Amniotic stem cell (primary cell): ENCODE measurements around the gene IKZF3.
"Not testable (repeated sequence)": the region's sequence is repeated elsewhere in the genome, so short reads cannot be mapped to it uniquely, and the experiment has no call there.

ENCODE experiments used
- DNase-seq: peaks from one replicate; lab custom pipeline; 2025; lab: John Stamatoyannopoulos, UW

The IKZF3 gene

DNA sequence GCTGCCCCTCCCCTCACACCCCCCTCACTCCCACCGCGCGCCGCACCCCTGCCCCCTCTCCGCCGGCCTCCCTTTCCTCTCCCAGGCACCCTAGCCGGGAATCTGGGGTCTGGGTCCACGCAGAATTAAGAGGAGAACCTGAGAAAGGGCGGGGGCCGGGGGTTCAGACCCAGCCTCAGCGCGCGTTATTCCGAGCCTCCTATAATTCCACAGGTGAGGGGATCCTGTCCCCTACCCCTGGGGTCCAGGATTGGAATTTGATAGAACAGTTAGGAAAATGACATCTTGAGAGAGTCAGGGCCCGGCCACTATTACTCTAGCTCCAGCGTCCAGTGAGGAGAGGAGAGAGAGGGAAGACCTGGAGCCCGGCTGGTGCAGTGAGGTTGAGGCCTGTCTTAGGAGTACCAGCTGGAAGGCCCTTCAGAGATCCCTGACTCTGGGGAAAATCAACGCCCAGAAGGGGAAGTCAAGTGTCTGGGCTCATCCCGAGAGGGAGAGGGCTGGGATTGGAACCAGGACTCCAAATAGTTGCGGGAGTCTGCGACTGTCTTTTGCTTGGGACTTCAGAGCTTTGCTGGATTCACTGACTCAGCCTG lies 109.1 kb downstream of the IKZF3 start:
- no peak for DNase-seq

DNA sequence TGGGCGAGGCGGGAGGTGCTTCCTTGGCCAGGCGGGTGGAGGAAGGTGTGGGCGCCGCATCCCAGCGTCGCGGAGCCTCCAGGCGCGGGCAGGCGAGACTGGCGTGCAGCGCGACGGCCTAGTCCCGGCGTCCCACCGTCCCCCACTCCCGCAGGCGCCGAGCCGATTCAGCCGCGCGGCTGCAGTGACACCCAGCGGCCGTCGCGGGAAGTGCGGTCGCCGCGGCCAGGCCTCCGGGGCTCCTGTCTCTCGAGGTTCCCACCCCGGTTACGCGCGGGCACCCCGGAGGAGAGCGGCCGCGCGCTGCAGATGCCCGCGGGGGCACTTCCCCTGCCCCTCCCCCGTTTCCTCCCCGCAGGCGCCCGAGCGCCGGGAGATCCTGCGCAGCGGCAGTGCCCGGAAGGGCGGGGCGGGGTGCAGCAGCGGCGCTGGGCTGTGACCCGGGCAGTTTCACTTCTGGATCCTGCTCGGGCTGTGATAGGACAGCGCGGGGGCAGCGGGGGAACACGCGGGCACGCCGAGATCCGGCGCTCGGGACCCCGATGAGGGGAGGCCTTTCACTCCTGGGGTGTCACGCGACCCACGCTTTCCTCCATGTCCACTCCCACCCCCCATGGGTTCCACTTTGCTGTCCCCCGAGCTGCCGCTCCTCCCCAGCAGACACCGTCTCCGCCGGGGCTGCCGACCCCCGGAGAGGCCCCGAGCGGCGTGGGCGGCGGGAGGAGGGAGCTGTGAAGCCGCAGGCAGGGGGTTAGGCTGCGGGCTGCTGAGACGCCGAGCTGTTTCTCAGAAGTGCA lies 109.8 kb downstream of the IKZF3 start:
- DNase-seq = peak; percentile 48

DNA sequence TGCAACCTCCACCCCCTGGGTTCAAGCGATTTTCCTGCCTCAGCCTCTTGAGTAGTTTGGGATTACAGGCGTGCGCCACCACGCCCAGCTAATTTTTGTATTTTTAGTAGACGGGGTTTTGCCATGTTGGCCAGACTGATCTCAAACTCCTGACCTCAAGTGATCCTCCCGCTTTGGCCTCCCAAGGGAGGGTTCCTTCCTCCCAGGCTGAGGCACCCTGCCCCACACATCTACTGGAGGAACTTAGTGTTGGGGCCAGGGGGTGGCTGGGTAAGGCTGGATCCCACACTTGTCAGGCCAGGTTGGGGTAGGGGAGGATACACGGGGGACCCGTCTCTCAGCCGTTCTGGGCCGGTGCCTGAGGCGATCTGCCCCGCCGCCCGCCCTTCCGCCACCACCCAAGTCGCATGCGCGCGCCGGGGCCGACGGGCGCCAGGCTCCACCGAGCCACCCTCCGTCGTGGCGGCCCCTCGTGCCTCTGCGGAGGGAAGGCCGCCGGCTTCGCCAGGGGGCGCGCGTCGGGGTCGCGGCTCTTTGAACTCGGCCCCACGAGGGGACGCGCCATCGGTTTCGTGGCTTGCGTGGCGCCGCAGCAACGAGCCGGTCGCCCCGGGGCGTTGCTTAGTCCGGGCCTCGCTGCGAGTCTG lies 110.5 kb downstream of the IKZF3 start:
- DNase-seq = no peak

DNA sequence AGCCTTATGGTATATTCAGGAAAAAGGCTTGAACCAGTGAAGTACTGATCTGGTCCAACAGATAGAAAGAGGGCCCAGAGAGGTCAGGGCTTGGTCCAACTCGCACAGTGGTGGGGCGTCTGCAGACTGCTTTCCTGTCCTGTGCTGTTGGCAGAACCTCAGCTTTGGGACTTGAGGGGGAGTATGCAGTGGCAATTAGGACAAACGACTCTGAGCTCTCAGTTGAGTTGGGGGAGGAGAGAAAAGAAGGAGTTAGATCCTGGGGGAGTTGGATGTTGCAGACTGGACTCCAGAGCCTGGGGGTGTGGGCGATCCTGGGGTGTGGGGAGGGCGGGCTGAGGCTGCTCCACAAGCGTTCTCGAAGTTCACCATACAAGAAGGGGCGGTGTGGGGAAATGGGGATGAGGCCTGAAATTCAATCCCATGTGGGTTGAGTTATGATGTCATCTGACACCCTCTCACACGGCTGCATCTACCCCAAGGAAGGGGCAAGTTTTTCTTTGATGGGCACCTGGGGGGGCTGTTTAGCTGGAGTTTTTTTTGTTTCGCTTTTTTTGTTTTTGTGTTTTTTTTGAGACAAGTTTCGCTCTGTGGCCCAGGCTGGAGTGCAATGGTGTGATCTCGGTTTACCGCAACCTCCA lies 111.8 kb downstream of the IKZF3 start:
- no peak for DNase-seq

DNA sequence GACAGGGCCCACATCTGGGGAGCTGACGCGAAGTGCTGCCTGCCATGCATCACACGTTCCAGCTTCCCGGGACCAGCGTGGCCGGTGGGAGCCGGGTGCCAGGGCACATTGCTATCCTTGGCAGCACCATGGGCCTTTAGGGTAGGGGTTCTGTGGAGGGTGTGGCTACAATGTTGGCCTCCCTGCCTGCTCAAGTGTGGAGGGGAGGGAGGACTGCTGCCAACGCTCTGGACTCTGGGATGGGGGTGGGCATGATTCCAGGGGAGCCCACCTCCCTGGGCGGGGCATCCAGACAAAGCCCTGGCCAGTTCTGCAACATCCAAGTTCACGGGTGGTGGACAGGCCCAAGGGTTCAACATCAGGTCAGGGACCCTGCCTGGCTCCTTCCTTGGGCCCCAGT lies 112.5 kb downstream of the IKZF3 start:
- DNase-seq = no peak

DNA sequence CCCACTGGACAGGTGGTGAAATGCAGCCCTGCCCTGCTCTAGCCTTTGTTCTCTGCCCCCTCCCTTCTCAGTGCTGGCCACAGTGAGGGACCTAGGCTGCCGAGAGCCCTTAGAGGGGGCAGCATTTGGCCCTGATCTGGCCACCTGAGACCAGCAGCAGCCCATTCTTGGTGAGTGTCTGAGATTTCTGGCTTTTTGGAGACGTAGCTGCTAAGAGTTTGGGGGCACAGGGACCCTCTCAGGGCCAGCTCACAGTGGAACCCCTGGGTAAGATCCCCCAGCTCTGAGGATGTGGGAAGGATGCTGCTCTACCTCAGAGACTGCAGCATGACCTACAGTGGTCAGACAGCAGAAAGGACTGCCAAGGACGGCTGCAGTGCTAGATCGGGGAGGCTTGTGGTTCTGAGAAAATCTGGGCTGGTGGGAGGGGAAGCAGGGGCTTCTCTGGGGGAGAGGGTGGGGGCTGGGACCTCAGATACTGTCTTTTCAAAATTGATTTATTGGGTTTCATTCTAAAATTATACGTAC lies 113.0 kb downstream of the IKZF3 start:
- DNase-seq = no peak

DNA sequence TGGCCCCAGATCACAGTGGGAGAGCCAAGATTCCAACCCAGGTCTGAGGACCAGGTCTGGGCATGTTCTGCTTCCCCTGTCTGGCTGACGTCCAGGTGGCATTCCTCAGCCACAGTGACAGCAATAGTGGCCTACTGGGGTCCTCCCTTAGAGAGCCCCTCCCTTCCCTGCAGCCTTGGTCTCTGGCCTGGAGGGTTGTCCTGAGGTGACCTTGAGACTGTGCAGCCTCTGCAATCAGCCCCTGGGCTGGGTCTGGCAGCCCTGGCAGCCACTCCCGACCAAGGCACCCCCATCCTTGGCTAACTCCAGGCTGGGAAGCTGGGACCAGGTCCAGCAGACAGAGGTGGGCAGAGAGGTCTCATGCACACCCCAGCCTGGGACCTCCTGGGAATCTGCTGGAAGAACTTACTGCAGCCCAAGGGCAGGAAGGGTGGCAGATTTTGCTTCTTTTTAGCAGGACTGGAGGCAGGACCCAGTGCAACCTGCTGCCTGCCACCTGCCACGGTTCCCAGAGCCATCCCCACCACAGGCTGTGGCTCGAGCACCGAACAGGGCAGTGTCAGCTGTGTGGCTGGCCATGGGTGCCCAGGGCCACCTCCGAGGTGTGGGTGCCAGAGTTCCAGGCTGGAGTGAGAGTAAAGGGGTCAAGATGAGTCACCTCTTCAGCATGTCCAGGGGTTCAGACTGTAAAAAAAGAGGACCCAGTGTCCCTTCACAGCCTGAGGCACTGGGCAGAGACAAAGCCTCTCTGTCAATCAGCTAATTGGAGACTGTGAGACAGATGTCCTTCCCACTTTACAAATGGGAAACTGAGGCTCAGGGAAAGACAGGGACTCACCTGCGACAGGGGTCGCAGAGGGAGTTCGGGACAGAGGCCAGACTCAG lies 113.7 kb downstream of the IKZF3 start:
- DNase-seq = no peak

DNA sequence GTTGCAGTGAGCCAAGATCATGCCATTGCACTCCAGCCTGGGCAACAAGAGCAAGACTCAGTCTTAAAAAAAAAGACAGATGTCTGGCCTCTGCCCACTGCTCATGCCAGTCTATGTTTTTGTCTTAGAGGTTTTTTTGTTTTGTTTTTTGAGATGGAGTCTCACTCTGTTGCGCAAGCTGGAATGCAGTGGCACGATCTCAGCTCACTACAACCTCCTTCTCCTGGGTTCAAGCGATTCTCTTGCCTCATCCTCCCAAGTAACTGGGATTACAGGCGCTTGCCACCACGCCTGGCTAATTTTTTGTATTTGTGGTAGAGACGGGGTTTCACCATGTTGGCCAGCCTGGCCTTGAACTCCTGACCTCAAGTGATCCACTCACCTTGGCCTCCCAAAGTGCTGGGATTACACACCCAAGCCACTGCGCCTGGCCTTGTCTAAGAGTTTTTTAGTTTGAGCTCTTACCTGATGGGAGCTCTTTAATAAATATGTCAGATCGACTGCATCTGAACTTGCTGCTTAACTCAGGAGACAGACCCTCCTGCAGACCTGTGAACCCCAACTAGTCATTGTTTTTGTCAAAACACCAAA lies 115.6 kb downstream of the IKZF3 start:
- DNase-seq = not testable (repeated sequence)

DNA sequence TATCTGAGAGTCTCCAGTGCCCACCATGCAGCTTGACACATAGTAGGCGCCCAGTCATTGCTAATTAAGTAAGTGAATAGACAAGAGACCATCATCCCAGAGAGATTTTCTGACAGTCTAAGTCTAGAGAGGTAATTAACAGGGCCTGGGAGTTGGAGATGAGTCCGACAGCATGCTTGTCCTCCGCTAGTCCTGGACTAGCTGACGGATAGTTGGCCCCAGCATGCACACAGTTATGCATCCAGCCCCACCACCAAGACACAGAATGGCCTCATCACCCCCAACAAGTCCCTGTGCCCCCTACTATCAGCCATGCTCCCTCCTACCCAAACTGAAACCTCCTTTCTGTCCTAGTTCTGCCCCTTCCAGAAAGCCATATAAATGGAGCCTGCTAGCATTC lies 116.4 kb downstream of the IKZF3 start:
- DNase-seq = no peak

DNA sequence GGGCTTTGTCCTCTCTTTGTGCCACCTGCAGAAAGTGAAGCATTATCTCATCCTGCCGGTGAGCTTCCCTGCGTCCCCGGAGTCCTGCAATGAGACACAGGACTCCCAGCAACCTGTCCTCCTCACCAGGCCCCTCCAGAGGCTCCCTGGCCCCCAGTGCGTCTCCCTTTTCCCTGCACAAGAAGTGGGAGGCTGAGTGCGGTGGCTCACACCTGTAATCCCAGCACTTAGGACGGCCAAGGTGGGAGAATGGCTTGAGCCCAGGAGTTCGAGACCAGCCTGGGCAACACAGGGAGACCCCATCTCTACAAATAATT lies 118.0 kb downstream of the IKZF3 start:
- no peak for DNase-seq

DNA sequence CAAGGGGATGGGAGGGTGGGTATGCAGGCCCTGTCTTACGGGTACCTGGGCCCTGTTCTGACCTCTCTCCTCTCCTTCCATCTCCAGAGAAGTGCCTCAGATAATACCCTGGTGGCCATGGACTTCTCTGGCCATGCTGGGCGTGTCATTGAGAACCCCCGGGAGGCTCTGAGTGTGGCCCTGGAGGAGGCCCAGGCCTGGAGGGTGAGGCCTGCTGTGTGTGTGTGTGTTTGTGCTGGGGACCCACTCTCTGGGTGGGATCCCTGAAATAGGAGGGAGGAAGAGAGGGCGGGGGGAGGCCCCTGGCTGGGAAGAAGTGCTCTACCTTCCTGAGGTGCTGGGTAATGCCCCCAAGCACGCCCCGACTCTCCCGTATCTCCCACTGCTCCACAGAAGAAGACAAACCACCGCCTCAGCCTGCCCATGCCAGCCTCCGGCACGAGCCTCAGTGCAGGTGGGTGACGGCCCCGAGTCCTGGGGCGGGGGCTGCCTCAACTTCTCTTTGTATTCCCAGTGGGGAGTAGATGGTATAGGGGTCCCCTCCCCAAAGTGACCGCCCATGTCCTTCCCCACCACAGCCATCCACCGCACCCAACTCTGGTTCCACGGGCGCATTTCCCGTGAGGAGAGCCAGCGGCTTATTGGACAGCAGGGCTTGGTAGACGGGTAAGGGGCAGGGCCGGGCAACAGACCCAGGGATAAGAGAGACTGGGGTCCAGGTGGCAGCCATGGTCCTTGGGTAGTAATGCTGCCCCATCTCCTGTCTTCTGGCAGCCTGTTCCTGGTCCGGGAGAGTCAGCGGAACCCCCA lies 118.6 kb downstream of the IKZF3 start:
- DNase-seq = no peak

DNA sequence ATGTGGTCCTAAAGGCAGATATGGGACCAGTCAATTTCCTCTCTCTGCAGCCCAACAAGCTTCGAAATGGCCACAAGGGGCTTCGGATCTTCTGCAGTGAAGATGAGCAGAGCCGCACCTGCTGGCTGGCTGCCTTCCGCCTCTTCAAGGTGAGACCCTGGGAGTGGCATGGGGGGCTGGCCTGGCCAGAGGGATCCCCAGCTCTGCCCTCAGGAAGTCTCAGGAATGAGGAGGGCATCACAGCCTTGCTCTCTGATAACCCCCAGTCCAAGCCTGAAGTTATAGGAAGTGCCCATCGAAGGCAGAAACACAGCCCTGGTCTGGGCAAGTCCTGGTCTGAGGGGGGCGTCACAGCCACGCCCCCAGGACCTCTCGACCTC lies 119.3 kb downstream of the IKZF3 start:
- DNase-seq = no peak

DNA sequence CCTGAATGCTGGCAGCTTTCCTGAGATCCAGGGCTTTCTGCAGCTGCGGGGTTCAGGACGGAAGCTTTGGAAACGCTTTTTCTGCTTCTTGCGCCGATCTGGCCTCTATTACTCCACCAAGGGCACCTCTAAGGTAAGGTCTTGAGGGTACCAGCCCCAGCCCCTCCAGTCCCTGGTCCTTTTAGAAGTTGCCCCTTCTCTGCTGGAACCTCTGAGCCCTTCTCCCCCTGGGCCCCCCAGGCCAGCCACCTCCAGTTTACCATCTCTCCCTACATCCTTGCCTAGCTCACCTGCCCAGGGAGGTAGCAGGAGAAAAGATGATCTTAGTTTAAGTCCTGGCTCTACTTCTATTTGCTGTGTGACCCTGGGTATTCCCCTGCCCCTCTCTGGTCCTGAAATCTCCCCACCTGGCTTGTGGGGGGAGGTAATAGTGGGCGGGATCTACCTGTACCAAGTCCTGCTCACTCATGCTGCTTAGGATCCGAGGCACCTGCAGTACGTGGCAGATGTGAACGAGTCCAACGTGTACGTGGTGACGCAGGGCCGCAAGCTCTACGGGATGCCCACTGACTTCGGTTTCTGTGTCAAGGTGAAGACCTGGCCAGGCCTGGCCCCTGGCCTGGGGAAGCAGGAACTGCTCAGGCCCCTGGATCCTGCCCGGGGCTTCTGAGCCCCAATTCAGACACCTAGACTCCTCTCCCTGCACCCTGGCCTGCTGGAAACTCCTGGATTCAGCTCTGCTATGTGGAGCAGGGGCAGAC lies 119.9 kb downstream of the IKZF3 start:
- DNase-seq = no peak

DNA sequence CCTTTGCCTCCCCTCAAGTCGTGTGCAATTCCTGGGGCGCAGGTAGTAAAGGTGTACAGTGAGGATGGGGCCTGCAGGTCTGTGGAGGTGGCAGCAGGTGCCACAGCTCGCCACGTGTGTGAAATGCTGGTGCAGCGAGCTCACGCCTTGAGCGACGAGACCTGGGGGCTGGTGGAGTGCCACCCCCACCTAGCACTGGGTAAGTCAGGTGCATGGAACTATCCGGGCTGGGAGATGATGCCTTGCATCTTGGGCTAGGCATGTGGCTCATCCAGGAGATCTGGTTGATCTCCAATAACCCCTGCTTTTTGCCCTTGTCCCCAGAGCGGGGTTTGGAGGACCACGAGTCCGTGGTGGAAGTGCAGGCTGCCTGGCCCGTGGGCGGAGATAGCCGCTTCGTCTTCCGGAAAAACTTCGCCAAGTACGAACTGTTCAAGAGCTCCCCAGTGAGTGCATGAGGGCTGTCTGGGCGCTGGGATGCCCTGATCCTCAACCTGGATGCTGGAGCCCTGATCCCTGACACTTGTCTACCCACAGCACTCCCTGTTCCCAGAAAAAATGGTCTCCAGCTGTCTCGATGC lies 121.2 kb downstream of the IKZF3 start:
- no peak for DNase-seq

DNA sequence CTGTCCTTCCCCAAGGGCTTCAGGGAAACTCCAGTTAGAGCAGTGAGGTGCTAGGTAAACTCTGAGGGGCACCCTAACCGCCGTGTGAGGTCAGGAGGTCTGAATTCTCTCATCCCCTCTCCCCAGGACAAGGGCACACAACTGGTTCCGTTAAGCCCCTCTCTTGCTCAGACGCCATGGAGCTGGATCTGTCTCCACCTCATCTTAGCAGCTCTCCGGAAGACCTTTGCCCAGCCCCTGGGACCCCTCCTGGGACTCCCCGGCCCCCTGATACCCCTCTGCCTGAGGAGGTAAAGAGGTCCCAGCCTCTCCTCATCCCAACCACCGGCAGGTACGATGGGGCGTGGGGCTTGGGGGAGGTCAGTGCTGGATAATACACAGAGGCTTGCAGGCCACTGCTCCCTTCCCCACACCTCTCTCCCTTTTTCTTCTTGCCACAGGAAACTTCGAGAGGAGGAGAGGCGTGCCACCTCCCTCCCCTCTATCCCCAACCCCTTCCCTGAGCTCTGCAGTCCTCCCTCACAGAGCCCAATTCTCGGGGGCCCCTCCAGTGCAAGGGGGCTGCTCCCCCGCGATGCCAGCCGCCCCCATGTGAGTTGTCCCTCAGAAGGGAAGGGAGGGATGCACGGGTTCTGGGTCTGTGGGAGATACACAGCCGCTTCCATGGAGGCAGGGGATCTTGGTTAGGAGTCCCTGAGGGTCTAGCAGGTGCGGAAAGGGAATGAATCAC lies 121.8 kb downstream of the IKZF3 start:
- no peak for DNase-seq

DNA sequence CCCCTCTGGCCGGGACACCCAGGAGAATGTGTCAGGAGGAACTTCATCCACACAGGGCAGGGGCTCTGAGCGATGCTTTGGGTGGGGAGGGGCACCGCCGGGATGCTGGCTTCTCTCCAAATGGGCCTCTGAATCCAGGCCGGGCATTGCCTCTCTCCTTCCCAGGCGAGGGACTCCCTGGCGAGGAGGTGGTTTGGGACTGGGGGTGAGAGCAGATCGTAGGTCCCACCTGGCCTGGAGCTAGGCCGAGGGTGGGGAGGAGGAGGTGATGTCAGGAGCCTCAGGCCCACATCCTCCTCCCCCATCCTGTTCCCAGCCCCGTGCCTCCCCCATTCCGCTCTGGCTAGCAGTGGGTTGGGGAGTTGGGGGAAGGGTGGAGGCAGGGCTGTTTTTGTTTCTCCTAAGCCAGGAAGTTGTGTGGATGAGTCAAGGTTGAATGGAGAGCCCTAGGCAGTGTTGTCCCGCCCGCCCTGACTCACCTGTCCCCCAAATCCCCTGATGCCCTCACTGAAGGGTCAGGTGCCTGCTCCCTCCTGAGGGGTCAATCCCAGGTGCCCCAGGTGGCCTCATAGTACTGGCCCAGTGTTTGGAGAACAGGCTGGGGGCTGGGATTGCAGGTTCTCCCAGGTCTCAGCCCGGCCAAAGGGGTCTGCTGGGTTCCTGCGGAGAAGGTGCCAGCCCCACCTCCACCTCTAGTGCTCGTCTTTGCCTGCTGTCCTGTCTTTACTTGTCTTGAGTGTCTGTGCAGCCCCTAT lies 123.6 kb downstream of the IKZF3 start:
- DNase-seq = no peak

DNA sequence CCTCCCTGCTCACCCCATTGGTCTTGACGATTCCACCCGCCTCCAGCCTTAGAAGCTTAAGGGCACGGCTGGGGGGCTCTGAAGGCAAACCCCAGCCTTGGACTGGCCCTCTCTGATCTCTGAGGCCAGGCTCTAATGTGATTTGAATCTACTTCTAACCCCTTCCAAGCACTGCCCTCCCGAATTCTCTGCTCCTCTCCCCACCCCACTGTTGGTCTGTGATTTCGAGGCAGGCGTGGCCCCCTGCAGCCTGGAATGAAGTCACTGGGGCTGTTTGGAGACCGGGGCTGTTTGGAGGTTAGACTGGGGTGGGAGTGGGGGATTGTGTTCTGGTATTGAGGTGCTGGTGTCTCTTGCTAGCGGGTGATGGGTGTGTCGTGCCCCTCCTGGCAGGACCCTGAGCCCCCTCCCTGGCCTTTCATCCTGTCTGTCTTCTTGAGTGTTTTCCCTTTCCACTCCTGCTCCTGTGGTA lies 124.2 kb downstream of the IKZF3 start:
- DNase-seq = no peak
